Stimulated activated CD8-positive, alpha-beta memory T cell treated with anti-CD3 and anti-CD28 coated beads, Interleukin-7, amount 100 ng/mL, for 4 hours (primary cell): ENCODE results near the gene CDK5RAP1.

Experiments
- DNase-seq, 2 donors: peaks; one replicate each; pipeline ENCODE4 v3.0.0-alpha.2; 2020; ENCODE audit warnings: low read depth in 2 of 2

The CDK5RAP1 gene

GRCh38 chr20:33333616-33334015 lies 67.7 kb downstream of the CDK5RAP1 start:
- no peak for DNase-seq

- no peak for DNase-seq
These were observed 68.3 kb downstream of the CDK5RAP1 start for GRCh38 chr20:33332905-33333456.

- DNase-seq = no peak
These were observed 72.9 kb downstream of the CDK5RAP1 start for GRCh38 chr20:33328157-33329137.

- no peak for DNase-seq
These were observed 76.0 kb downstream of the CDK5RAP1 start for GRCh38 chr20:33325350-33325749.

DNA sequence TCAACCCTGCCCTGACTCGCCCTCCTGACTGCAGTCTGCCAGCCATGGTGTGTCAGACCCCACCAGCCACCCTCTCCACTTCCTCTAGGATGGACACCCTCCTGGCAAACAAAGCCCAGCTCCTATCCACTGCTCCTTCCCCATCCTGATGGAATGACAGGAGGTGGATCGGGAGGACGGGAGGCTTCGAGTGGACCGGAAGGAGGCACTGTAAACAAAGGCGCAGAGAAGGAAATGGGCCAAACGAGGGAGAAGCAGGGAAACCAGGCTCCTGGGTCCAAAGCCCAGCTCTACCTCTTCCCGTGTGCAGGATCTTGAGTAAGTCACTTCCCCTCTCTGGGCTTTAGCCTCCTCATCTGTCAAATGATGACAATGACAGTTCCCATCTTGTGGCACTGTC lies 78.1 kb downstream of the CDK5RAP1 start:
- no peak for DNase-seq

GRCh38 chr20:33322456-33322855 lies 78.9 kb downstream of the CDK5RAP1 start:
- no peak for DNase-seq

GRCh38 chr20:33320006-33320405 lies 81.3 kb downstream of the CDK5RAP1 start:
- no peak for DNase-seq

DNA sequence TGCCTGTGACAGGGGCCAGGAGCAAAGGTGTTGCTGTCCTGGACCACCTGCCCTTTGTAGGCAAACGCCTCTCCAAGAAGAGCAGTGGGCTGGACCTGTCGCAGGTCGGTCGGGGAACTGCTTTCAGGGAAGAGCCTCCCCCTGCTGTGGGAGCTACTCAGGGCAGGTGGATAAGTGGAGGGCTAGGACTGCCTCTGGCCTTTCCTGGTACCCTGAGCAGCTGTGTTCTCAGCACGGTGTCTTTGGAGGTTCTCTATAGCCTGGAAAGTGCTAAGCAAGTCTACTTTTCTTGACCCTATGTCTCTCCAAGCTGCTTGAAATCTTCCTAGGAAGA lies 83.3 kb downstream of the CDK5RAP1 start:
- no peak for DNase-seq

DNA sequence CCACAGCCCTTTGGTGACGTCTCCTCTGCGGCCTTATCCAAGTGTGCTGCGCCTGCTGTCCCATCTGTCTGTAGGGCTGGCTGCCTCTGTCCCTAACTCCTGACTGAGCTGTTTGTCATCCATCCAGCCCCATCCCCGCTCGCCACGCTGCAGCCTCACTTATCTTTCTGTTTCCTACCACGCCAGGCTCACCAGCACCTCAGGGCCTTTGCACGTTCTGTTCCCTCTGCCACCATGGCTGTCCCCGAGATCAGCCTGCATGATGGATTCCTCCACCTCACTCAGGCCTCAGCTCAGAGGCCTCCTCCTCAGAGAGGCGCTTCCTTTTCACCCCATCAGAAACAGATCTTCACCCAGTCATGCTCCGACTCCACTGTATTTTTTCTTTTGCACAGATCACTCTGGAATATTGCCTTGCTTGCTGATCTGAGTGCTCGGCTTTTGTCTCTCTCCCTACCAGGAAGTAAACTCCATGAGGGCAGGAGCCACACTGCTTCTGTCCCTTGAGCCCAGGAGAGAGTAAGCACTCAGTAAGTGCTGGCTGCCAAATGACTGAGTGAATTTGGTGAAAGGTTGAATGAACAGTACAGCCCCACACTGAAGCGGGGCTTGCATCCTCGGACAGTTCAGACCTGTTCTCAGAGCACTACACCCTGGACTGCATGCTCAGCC lies 83.8 kb downstream of the CDK5RAP1 start:
- DNase-seq = no peak

GRCh38 chr20:33316958-33317357 lies 84.4 kb downstream of the CDK5RAP1 start:
- DNase-seq = no peak

DNA sequence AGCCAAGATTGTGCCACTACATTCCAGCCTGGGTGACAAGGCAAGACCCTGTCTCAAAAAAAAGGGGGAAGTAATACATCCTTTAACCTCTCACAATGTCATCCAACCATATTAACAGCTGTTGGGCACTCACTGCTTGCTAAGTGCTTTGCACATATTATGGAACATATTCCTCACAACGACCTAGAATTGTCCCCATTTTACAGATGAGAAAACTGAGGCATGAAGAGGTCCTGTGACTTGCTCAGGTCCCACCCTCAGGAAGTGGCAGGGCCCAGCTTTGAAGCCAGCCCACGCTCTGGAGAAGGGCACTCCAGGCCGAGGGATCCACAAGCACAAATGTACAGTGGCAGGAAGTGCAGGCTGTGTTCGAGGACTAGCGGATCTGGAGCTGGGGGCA lies 85.0 kb downstream of the CDK5RAP1 start:
- no peak for DNase-seq

DNA sequence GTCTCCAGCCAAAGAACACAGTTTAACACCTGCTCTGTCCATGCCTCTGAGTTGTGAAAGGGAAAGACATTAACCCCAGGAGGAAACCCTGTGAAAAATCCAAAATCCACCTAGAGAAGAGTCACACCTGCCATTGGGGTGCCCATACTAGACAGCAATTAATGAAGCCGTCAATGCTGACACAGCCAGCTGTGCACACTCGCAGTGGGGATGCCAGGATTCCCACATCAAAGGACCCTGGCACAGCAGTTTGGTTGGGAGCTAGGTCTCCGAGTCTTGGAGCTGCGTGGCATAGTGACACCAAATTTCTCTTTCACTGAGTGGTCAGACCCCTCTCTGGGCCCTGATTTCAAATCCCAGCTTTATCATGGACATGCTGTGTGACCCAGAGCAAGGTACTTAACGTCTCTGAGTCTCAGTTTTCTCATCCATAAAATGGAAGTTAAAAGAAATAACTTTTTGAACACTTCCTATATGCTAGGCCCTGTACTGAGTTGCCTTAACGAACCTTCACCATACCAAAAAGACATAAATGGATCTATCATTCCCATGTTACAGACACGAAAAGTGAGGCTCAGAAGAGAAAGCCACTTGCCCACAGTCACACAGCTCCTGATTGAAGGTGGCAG lies 87.5 kb downstream of the CDK5RAP1 start:
- no peak for DNase-seq

DNA sequence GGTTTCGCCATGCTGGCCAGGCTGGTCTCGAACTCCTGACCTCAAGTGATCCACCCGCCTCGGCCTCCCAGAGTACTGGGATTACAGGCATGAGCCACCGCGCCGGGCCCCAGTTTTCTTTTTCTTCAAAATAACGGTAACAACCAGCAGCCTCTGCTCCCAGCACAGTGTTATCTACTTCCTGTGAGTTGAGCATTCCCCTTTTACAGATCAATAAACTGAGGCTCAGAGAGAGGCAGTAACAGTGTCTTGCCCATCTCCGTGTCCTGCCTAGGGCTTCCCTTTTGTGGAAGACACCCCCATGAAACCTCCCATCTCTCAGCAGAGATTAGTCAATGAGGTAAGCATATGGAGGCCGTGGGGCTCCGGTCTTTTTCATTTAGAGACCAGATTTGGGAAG lies 88.7 kb downstream of the CDK5RAP1 start:
- DNase-seq = no peak

GRCh38 chr20:33311996-33312395 lies 89.3 kb downstream of the CDK5RAP1 start:
- DNase-seq = no peak

GRCh38 chr20:33311011-33311410 lies 90.3 kb downstream of the CDK5RAP1 start:
- no peak for DNase-seq

DNA sequence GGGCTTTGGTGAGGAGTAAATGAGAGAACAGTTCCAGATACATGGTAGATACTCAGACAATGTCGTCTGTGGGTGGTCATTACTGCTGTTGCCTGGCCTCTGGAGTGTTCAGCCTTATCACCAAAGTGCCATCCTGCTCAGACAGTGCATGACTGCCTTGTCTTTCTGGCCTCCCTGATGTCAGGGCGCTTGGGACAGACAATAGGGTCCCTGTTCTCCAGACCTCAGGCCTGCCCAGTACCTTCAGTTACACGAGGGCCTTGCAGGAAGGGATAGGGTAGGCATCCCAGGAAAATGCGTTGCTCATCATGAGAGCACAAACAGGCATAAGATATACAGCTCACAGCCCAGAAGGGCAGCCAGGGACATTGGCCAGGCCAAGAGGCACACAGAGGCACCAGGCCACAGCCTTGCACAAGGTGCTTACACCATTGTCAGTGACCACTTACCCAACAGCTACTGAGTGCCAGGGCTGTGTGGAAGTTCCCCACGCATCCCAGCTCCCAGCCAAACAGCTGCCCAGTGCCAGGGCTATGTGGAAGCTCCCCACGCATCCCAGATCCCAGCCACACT lies 90.9 kb downstream of the CDK5RAP1 start:
- no peak for DNase-seq

DNA sequence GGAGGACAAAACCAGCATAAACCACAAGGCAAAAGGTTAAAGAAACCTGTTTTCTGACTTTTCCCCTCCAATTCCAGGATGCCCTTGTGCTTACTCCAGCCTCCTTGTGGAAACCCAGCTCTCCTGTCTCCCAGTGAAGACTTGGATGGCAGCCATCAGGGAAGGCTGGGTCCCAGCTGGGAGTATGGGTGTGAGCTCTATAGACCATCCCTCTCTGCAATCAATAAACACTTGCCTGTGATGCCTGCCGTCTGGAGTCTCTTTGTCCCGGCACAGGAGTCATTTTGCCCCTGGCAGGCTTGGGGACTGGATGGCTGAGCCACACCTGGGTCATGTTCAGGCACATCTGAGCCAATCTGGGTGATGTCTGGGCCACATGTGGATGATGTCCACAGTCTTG lies 91.7 kb downstream of the CDK5RAP1 start:
- DNase-seq = no peak
